GM10847 (cell line): Measurements from ENCODE around the gene RFC1.

Source experiments
- POLR2A ChIP-seq: IDR thresholded peaks from 2 replicates; pipeline ENCODE4 v1.6.1; 2011; ENCODE audit not compliant: insufficient read length; ENCODE audit errors: extremely low read depth

The RFC1 gene, protein sequence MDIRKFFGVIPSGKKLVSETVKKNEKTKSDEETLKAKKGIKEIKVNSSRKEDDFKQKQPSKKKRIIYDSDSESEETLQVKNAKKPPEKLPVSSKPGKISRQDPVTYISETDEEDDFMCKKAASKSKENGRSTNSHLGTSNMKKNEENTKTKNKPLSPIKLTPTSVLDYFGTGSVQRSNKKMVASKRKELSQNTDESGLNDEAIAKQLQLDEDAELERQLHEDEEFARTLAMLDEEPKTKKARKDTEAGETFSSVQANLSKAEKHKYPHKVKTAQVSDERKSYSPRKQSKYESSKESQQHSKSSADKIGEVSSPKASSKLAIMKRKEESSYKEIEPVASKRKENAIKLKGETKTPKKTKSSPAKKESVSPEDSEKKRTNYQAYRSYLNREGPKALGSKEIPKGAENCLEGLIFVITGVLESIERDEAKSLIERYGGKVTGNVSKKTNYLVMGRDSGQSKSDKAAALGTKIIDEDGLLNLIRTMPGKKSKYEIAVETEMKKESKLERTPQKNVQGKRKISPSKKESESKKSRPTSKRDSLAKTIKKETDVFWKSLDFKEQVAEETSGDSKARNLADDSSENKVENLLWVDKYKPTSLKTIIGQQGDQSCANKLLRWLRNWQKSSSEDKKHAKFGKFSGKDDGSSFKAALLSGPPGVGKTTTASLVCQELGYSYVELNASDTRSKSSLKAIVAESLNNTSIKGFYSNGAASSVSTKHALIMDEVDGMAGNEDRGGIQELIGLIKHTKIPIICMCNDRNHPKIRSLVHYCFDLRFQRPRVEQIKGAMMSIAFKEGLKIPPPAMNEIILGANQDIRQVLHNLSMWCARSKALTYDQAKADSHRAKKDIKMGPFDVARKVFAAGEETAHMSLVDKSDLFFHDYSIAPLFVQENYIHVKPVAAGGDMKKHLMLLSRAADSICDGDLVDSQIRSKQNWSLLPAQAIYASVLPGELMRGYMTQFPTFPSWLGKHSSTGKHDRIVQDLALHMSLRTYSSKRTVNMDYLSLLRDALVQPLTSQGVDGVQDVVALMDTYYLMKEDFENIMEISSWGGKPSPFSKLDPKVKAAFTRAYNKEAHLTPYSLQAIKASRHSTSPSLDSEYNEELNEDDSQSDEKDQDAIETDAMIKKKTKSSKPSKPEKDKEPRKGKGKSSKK

DNA sequence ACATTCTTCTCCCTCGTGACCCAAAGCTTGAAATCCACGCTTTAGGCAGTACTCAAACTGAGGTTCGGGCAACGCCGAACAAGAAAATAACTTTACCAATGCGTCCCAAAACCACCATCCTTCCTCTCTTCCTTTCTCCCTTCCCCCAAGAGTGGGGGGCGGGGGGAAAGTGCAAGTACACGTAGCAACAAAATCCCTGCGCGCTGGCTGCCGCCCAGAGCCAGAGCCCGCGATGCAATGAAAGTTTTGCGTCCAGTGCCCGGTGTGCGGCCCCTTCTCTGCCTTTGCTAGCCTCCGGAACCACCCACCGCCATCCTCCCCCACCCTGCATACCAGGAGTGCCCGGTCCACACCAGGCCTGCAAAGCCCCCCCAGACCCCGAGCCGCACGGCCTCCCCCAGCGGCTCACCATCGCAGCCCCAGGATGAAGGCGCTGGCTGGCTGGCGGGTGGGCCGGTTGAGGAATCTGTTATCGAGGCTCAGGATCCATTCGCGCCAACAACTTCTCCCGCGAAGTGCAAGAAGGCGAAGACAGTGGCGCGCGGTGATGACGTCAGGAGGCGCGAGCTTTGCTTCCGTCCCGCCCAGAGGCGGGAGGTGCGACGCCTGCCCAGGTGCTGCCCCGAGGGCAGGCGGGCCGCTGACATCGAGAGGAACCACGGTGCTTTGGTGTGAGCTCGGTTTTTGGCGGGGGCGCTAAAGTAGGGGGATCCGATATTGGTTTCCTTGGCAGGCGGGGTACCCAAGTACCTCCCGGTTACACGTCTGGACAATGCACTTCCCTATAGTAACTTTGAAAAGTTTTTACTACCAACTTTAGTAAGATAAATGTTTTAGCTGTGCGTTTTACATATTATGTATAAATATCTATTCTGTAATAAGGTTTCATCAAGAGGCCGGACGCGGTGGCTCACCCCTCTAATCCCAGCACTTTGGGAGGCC, at the start of gene RFC1:
TSS of gene RFC1 (minus strand) at position 533 of the 942 bp plus-strand sequence. CDS start at position 412, 121 bp downstream.
- no peak for TF ChIP-seq POLR2A

DNA sequence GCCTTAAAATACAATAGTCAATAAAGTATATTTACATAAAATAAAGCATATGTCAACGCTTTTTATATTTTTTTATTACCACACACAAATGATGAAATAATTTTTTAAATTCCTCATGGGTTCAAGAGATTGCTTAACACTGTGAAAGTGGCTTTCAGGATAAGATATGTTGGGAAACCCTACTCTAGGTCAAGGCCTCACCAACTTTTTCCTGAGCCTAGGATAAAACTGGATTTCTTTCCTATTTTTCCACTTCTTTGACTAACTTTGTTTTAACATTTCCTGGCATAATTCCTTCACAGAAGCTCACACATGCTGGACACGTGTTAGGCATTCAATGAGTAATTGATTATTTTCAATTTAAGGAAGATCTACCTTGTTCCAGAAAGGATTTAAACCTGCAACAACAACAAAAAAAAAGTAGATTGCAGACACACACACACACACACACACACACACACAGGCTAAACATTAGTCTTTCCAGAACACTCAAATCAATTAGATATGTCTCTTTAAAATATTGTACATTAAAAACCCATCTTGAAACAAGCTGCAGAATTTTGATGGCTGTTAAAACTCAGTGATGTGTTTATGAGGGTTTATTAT, 49.6 kb upstream of the RFC1 start:
- no peak for TF ChIP-seq POLR2A

DNA sequence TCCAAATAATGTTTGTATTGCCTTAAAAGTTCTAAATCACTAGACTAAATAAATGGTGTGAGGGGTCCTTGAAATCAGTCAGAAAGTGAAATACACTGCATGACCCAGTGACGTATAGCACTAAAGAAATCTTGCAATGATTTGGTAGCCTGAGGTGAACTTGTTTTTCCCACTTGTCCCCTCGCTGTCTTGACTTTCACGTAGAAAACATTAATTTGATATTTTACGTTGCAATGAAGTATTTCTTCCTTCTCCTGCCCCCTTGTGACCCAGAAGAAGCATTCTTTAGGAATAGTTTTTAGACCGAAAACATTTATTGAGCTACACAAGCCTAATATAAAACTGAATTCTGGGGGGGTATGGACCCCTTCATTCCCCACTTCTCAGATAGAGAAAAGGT, 44.3 kb upstream of the RFC1 start:
- TF ChIP-seq POLR2A = no peak

DNA sequence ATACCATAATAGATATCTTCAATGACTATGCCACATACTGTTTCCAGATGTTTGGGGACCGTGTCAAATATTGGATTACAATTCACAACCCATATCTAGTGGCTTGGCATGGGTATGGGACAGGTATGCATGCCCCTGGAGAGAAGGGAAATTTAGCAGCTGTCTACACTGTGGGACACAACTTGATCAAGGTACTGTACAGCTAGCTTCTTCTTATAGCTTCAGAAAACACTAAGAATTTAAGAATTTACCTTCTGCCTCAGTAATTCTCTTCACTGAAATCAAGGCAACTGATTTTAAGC, 41.4 kb upstream of the RFC1 start:
- no peak for TF ChIP-seq POLR2A

DNA sequence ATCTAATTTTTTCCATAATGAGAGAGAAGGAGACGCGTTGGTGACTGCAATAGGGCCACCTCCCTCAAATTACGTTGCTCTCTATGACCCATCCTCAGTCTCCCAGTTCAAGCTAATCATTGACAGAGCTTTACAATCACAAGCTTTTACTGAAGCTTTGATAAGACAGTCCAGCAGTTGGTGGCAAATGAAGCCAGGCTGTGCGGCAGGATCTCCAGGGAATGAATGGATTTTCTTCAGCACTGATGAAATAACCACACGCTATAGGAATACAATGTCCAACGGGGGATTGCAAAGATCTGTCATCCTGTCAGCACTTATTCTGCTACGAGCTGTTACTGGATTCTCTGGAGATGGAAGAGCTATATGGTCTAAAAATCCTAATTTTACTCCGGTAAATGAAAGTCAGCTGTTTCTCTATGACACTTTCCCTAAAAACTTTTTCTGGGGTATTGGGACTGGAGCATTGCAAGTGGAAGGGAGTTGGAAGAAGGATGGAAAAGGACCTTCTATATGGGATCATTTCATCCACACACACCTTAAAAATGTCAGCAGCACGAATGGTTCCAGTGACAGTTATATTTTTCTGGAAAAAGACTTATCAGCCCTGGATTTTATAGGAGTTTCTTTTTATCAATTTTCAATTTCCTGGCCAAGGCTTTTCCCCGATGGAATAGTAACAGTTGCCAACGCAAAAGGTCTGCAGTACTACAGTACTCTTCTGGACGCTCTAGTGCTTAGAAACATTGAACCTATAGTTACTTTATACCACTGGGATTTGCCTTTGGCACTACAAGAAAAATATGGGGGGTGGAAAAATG, 40.8 kb upstream of the RFC1 start, which contains the start of gene KLB:
TSS of gene KLB (plus strand) at position 168 of the 821 bp plus-strand sequence. CDS start at position 188, 20 bp downstream.
- no peak for TF ChIP-seq POLR2A

DNA sequence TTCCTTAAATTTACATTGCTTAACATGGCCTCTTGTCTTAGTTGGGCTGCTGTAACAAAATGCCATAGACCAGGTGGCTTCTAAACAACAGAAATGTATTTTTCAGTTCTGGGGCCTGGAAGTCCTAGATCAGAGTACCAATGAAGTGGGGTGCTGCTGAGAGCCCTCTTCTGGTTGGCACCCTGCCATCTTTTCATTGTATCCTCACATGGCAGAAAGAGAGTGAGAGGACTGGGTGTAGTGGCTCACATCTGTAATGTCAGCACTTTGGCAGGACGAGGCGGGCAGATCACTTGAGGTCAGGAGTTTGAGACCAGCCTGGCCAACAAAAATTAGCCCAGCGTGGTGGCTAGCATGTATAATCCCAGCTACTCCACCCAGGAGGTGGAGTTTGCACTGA, 28.5 kb upstream of the RFC1 start:
- no peak for TF ChIP-seq POLR2A

DNA sequence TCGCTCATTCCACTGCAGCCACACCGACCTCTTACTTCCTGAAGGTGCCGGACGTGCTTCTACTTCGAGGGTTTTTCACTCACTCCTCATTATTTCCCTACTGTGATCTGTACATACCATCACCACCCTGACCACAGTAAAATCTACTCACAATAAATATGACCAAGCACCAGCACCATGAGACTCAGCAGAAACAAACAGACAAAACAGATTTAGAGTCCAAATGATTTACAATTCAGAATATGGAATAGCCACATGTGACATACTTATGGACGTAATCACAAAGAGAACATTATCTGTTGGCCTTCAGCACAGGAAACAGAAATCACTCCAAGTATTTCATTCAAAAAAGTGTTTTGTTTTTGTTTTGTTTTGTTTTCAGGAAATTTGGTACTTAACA, 24.4 kb upstream of the RFC1 start:
- TF ChIP-seq POLR2A = no peak

DNA sequence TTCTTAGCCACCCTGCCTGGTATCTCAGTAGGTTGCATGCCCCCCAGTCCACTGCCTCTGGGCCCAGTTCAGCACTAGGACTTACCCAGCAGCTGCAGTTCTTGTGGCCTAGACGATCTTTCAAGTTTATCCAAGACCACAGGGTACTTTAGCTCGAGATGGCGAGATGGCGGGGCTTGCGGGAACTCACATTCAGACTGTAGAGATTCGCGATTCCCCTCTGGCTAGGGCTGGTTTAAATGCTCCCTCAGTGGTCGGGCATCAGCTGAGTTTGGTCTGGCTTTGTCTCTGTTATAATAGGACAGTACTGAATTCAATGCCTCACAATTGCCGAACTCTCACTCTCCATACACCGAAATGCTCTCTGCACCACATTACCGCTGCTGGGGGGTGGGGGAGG, 18.4 kb upstream of the RFC1 start:
- TF ChIP-seq POLR2A = no peak

DNA sequence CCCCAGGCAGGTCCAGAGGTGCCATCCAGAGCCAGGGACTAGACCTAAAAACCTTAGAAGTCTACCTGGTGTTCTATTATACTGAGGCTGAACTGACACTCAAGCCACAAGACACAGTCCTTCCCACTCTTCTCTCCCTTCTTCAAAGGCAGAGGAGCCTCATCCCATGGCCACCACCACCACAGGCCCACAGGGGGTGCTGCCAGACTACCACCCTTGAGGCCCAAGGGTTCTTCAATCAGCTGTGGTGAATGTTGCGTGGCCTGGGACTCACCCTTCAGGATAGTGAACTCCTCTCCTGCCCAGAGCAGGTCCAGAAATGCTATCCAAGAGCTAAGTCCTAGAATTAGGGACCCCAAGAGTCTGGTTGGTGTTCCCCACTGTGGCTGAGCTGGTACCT, 17.5 kb upstream of the RFC1 start:
- no peak for TF ChIP-seq POLR2A

DNA sequence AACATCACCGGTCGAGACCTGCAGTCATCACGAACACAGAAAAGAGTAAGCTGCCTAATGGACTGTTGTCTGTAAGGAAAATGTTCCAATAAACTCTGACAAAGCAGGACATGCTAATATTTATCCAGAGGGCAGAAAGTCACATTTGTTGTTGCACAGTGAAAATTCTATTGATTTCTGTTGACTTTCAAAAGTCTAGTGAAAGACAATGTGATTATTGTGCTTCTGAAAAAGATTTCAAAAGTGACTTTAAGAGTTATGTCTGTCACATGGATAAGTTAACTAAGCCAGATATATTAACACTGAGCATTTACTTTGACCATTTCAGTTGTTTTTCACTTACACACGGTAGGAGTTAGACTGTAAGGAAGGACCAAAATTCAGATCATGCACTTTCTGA, 9.3 kb upstream of the RFC1 start:
- TF ChIP-seq POLR2A = no peak

DNA sequence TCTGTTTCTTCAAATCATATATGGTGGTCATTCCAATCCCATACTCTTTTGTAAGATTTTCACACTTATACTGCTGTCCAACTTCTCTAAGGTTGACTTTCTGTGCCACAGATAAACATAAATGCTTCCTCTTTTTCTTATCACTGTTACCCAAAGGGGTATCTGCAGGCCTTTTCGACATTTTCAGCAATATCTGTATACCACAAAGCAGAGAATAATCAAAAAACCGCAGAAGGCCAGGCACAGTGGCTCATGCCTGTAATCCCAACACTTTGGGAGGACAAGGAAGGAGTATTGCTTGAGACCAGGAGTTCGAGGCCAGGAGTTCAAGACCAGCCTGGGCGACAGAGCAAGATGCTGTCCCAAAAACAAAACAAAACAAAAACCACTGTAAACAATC, 3.1 kb upstream of the RFC1 start:
- TF ChIP-seq POLR2A = no peak

DNA sequence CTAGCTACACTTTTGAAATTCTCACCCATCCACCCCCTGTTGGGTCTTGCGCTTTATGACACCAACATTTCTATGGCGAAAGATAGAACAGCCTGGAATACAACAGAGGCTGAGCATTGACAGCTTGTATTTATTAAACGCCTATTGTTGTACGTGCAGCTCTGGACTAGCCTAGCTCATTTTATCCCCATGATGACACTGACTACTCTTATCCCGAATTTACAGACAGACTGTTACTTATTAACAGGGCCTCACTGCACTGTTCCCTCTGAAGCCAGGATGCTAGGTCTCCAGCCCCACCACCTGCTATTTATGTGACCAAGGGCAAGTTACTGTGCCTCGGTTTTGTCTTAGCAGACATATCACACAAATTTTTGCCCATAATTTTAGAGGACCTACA, 1.0 kb upstream of the RFC1 start:
- TF ChIP-seq POLR2A = no peak

DNA sequence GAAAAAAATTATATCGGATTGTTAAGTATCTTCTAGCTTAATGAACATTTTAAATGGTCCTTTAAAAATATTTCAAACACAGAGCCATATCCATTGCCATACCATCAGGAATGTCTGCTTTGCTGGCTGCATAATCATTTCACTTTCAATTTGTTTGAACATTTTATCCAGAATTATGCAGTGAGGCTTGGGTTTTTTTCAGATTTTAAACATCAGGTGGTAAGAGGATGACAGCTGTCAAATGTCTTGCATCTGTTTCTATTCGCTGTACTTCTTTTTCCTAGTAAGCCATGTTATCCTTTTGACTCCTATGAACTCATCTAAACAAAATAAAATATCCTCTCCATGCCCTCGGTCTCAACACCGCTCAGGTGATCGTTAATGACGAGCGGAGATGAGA, 802 bp downstream of the RFC1 start:
- TF ChIP-seq POLR2A = no peak
